GM12878 (cell line): Measurements from ENCODE around the gene SLC23A2. TPM values are rescaled to one million over a fixed set of nuclear protein-coding genes. Genes with fewer than 3 reads are reported as not detected.

Experiments used
- ASH2L ChIP-seq: fragments of 300-600, 200-600 bp; sonication (generic); IDR thresholded peaks from 2 replicates; pipeline ENCODE4 v1.6.1; 2017; ENCODE audit warnings: low read depth, mild to moderate bottlenecking, borderline replicate concordance
- CEBPB ChIP-seq, 2 experiments: fragments of 150-350 bp in 1 of 2; IDR thresholded peaks; 2 replicates each; pipeline ENCODE4 v1.6.1; 2012 to 2014; ENCODE audit warnings: low read depth in 2 of 2, low read length in 2 of 2, borderline replicate concordance in 1 of 2, inconsistent platforms in 1 of 2
- E2F8 ChIP-seq: fragments of 450-650 bp; IDR thresholded peaks from 2 replicates; pipeline ENCODE4 v1.6.1; 2018; ENCODE audit warnings: mild to moderate bottlenecking, low read depth, moderate library complexity; ENCODE audit not compliant: partially characterized antibody
- EGR1 ChIP-seq, 2 experiments: IDR thresholded peaks; 1 replicate in 1 of 2; 2 replicates in 1 of 2; pipeline ENCODE4 v1.6.1; 2011 to 2012; ENCODE audit warnings: low read depth in 2 of 2, low read length in 2 of 2, borderline replicate concordance in 1 of 2, mild to moderate bottlenecking in 1 of 2, moderate library complexity in 1 of 2
- ELK1 ChIP-seq: IDR thresholded peaks from 2 replicates; pipeline ENCODE4 v1.6.1; 2012; ENCODE audit warnings: low read depth, low read length, improper control_type of control experiment
- EP300 ChIP-seq, 2 experiments: fragments of 150-350 bp in 1 of 2; IDR thresholded peaks; 2 replicates each; pipeline ENCODE4 v1.6.1; 2011 to 2012; ENCODE audit warnings: low read depth in 2 of 2, low read length in 2 of 2, borderline replicate concordance in 1 of 2, improper control_type of control experiment in 1 of 2, inconsistent platforms in 1 of 2; ENCODE audit not compliant: control insufficient read depth in 1 of 2
- FOS ChIP-seq: IDR thresholded peaks from 3 replicates; pipeline ENCODE4 v1.6.1; 2011; ENCODE audit warnings: borderline replicate concordance; ENCODE audit not compliant: insufficient read length; ENCODE audit errors: extremely low read depth
- FOXK2 ChIP-seq: fragments of 450-650 bp; IDR thresholded peaks from 2 replicates; pipeline ENCODE4 v1.6.1; 2017; ENCODE audit warnings: mild to moderate bottlenecking, moderate library complexity
- HSF1 ChIP-seq: fragments of 150-350 bp; IDR thresholded peaks from 2 replicates; pipeline ENCODE4 v1.6.1; 2014; ENCODE audit warnings: mild to moderate bottlenecking, low read depth, low read length
- NKRF ChIP-seq: fragments of 450-650 bp; conservative IDR thresholded peaks from 2 replicates; pipeline ENCODE4 v1.6.1; 2017; ENCODE audit warnings: mild to moderate bottlenecking, moderate library complexity
- POLR2AphosphoS2 ChIP-seq: IDR thresholded peaks from 2 replicates; pipeline ENCODE4 v1.6.1; 2011; ENCODE audit warnings: low read depth, mild to moderate bottlenecking, low read length, improper control_type of control experiment, moderate library complexity
- RAD21 ChIP-seq: IDR thresholded peaks from 2 replicates; pipeline ENCODE4 v1.6.1; 2011; ENCODE audit warnings: mild to moderate bottlenecking, low read depth, low read length, moderate library complexity; ENCODE audit not compliant: insufficient read depth
- SMAD1 ChIP-seq: fragments of 450-650 bp; IDR thresholded peaks from 2 replicates; pipeline ENCODE4 v1.6.1; 2018; ENCODE audit warnings: mild to moderate bottlenecking, low read depth; ENCODE audit not compliant: partially characterized antibody
- SMARCA5 ChIP-seq: fragments of 450-650 bp; IDR thresholded peaks from 2 replicates; pipeline ENCODE4 v1.6.1; 2017; ENCODE audit warnings: mild to moderate bottlenecking
- TCF3 ChIP-seq: IDR thresholded peaks from 2 replicates; pipeline ENCODE4 v1.6.1; 2012; ENCODE audit warnings: low read depth, mild to moderate bottlenecking, low read length, borderline replicate concordance; ENCODE audit not compliant: insufficient read depth
- USF2 ChIP-seq: IDR thresholded peaks from 2 replicates; pipeline ENCODE4 v1.6.1; 2011; ENCODE audit warnings: low read depth, low read length, improper control_type of control experiment, borderline replicate concordance
- polyA plus RNA-seq, 11 experiments: library from polyadenylated mRNA; depleted of rRNA in 4 of 11; unstranded in 6 of 11; stranded (reverse) in 5 of 11; fragments of >200 nt; fragmentation: Nextera tagmentation in 4 of 11; fragmentation: Illumina TruSeq in 1 of 11; extraction: Ambion mirVana in 4 of 11; extraction: Trizol in 1 of 11; gene quantifications; 1 replicate in 1 of 11; 2 replicates in 10 of 11; pipeline versions ENCODE4 v1.2.1 to v1.2.3, GENCODE V29; 2011 to 2016; ENCODE audit warnings: inconsistent platforms in 2 of 11, missing spikeins in 2 of 11, low read depth in 1 of 11
- total RNA-seq, 4 experiments: library from RNA; depleted of rRNA in 3 of 4; stranded (reverse); fragments of >200 nt in 3 of 4; fragmentation: Illumina TruSeq in 1 of 4; extraction: Trizol in 1 of 4; gene quantifications; 2 replicates each; pipeline versions ENCODE4 v1.2.1 to v1.2.3, GENCODE V29; 2013 to 2021

The SLC23A2 gene
- total and polyA plus RNA-seq, 10 of the 15 experiments (the other 5 are each of a cell fraction or from before 2014, with no cell fraction given): 4.4 to 56.1 (median 35.5) TPM

GRCh38 chr20:4813863-4814695 lies 187.2 kb downstream of the SLC23A2 start (continued):
- TF ChIP-seq NKRF (peak; percentile 12; the same call in 1 of the 2 replicates), SMAD1 (peak; percentile 10), HSF1 (no peak), EP300 (IDR thresholded peaks at IDR 0.05; ENCODE audit: borderline replicate concordance in 1 of 2, control insufficient read depth in 1 of 2, low read depth in 2 of 2, low read length in 2 of 2) (peak in 1 of 2 experiments; percentile 62; a peak in 2 of 4 replicates), SMARCA5 (0 out of 2 replicates have a peak, but pooled peaks have one; percentile 12), RAD21 (no peak), FOXK2 (peak; percentile 59; the same call in 1 of the 2 replicates), CEBPB (IDR thresholded peaks at IDR 0.05; ENCODE audit: borderline replicate concordance in 1 of 2, low read depth in 2 of 2, low read length in 2 of 2) (no peak), POLR2AphosphoS2 (no peak), ELK1 (0 out of 2 replicates have a peak, but pooled peaks have one; percentile 8), TCF3 (peak; percentile 7; the same call in 1 of the 2 replicates), ASH2L (peak; percentile 28; the same call in 1 of the 2 replicates), E2F8 (no peak), FOS (no peak), USF2 (no peak), EGR1 (IDR thresholded peaks at IDR 0.05; ENCODE audit: borderline replicate concordance in 1 of 2, low read depth in 2 of 2, low read length in 2 of 2) (no peak)
